IPS DF 4.7 (cell line): Measurements from ENCODE around the gene GPR179.

Source experiments
- DNase-seq: peaks from one replicate; pipeline ENCODE4 v3.0.0-alpha.2; 2013; ENCODE audit warnings: low spot score; ENCODE audit errors: extremely low read depth

GPR179 gene

GRCh38 chr17:38349097-38349730 is 5.5 kb upstream of the GPR179 start:
- DNase-seq = peak; percentile 68

GRCh38 chr17:38345743-38346142 is 2.0 kb upstream of the GPR179 start:
- DNase-seq = no peak

DNA sequence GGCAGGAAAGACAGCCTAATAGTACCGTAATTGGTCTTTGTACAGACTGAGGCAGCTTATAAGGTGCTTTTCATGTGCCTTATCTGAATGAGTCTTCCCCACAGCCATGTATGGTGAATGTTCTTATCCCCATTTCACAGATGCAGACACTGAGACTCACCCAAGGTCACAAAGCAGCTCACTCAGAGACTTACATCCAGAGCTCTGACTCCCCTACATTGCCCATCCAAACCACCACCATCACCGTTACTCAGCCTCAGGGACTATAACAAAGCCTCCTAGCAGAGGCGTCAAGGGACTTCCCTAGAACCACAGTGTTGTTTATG is 627 bp upstream of the GPR179 start:
- no peak for DNase-seq

- no peak for DNase-seq
Observed at GRCh38 chr17:38342886-38343607, 709 bp downstream of the GPR179 start.

GRCh38 chr17:38341035-38341721 is 2.6 kb downstream of the GPR179 start:
- DNase-seq = no peak

GRCh38 chr17:38339891-38340290 is 3.9 kb downstream of the GPR179 start:
- no peak for DNase-seq

DNA sequence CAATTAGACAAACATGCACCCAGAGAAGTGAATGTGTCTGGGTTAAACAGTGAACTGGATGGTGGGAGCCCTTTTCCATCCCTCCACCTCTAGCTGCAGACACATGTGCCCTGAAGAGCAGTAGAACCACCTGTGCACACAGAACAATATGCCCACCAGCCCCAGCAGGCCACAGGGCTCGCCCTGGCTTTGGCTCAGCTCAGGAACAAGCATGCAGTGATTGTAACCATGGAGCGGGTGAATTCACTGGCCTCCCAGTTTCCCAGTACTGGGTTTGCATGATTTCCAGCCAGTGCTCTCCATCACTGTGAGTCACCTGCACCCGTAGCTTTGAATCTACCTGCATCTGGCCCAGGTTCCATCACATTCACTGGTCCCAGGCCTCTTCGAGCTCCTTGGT is 5.2 kb downstream of the GPR179 start:
- DNase-seq = no peak

GRCh38 chr17:38338053-38338452 is 5.7 kb downstream of the GPR179 start:
- no peak for DNase-seq

DNA sequence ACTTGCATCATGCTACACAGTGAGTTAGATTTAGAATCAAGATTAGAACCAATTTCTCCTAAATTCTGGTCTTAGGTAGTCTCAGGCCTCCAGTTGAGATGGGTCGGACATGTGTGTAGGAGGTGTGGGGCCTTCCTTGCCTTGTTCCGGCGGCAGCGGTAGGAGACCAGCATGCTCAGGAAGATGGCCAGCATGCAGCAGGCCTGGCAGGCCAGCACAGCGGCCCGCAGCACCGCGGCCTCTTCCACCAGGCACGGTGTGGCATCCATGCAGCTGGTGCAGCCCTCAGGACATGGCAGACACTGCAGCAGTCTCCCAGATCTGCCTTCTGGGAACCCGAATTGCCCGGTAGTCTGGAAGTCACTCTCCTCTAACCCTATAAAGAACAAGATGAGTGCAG is 6.9 kb downstream of the GPR179 start:
- DNase-seq = no peak

DNA sequence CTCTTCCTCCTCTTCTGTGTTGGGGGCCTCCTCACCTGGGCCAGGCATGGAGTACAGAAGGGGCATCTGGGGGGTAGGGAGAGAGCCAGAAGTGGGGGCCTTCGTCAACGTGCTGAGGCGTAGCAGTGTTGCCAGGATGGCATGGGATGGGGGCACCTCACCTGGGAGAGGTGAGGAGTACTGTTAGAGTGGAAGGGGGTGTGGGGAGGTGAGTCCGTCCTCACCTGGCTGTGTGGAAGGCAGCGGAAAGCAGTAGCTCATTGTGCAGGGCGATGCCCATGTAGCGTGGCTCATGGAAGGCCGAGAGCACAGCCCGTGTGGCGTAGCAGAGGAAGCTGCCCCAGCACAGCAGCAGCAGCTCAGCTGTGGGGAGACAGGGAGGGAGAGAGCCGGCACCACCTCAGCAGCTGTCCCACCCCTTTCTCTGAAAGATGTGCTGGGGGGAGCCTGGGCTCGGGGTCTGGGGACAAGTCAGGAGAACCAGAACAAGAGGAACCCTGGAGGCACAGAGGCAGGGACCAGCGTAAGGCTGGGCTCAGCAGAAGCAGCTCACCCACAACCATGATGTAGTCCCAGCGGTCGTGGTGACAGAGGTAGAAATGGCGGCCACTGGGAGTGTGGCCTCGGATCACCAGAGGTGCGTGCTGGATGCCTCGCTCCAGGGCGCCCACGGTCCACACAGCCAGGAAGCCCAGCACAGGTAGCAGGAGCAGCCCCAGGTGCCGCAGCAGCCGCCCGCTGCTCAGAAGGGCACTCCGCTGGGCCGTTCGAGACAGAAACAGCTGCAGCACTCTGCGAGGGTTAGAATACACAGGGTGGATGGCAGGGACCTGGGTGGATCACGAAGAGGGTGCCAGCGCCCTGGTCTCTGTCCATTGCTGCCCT is 9.0 kb downstream of the GPR179 start:
- no peak for DNase-seq

DNA sequence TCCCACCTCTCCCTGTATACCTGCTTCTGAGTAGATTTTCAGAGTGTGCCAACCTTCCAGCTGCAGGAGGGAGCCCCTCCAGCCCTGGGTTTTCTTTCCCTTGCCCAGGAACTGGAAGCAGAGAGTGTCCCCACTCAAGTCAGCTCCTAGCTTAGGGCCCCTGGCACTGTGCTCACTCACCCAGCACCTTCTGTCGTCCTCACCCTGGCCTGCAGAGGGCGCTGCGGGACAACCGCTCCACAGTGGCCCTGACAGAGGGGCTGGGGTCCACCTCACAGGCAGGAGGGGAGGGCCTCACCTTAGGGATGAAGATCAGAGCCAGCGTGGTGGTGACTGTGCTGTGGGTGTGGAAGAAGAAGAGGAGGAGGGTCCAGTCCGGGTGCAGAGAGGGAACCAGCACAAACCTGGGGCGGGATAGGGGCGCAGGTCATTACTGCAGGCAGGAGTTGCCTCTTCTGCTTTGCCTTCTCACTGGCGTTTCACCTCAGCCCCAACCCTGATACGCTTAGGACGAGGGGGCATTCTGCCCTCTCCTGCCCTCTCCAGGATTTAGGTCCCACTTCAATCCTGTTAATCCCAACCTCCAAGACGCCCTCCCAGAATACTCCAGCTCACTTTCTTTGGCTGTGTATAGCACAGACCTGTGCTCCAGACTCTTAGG is 10.0 kb downstream of the GPR179 start:
- no peak for DNase-seq

GRCh38 chr17:38332735-38333134 is 11.0 kb downstream of the GPR179 start:
- no peak for DNase-seq

GRCh38 chr17:38330941-38331411 is 12.8 kb downstream of the GPR179 start:
- no peak for DNase-seq

DNA sequence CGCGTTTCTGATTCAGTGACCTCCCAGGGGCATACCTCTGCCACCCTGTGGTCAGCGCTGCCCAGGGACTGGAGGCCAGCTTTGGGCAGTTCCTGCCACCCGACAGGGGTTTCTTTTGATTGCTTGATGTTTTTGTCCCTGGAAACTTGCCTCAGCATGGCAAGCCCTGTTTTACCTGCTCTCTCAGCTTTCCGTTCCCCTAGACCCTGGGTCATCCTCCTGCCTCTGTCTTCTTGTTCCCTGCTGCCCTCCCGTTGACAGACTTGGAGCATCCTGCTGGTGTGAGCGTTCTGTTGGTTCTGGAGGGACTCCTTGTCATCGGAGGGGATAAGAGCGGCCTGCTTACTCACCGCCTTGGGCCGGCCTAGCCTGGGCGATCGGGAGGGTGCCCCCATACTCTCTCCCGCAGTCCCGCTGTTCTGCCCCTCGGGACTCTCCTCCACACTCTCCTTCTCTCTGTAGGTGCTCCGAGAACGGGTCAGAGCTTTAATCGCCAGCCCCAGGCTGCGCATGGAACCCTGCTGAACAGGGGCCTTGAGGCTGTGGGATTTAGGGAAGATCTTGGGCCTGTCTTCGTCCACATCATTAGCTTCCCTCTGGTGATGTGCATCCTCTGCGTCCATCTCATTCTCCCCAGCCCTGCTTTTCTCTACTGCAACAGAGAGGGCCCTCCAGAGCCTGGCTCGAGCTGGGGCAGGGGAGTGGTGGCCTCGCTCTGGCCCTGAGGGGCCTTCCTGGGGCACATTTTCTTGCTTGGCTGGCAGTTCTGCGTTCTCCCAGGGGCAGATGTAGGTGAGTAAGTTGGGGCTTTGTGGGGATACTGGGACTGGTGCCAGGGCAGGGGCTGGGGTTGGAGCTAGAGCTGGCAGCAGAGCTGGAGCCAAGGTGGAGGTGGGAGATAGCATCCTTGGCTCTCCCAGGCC is 13.7 kb downstream of the GPR179 start:
- no peak for DNase-seq

GRCh38 chr17:38329284-38329683 is 14.5 kb downstream of the GPR179 start:
- DNase-seq = no peak

DNA sequence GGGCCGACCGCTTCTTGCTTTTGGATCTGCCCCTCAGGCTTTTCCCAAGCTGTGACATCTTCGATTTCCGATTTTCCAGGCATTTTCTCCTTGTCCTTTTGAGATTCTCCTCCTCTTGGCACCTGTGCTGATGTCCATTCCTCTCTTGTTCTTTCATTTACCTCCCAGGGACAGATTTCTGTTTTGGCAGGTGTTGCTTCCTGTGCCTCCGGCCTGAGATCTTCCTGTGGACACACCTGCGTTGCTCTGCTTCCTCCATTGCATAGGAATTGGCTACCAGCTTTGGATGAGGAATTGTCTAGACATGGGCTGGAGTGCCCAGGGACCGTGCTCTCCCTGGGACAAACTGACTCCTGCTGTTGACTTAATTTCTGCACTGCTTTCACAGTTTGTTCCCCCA is 15.1 kb downstream of the GPR179 start:
- DNase-seq = no peak

- DNase-seq = no peak
Observed at GRCh38 chr17:38327936-38328335, 15.8 kb downstream of the GPR179 start.

DNA sequence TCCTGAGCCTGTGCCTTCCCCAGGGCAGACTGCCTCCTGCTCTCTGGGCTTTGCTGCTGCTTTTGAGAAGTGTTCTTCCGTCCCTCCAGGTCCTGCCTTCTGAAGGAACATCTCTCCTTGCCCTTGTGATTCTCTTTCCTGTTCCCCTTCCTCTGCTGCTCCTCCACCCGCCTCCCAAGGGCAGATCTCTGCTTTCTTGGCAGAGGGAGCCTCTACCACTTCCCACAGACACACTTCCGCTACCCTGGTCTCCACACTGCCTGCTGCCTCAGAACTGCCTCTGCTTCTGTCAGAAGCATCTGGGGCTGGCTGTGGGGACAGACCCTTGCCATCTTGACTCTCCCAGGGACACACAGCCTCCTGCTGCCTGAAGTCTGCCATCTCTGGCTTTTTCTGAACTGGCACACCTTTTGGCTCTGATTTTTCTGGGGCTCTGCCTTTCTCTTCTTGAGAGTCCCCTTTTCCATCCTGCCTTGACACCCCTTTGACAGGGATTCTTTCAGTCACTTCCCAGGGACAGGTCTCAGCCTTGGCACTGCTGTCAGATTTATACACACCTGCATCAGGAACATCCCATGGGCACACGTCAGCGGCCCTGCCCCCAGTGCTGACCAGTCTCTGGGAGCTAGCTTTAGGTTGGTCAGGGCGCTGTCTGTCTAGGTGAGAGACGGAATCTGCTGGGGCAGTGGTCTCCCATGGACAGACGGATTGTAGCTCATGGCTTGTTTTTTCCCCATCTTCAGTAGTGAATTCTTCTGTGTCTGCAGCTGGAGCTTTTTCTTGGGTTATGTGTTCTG is 16.6 kb downstream of the GPR179 start:
- no peak for DNase-seq

DNA sequence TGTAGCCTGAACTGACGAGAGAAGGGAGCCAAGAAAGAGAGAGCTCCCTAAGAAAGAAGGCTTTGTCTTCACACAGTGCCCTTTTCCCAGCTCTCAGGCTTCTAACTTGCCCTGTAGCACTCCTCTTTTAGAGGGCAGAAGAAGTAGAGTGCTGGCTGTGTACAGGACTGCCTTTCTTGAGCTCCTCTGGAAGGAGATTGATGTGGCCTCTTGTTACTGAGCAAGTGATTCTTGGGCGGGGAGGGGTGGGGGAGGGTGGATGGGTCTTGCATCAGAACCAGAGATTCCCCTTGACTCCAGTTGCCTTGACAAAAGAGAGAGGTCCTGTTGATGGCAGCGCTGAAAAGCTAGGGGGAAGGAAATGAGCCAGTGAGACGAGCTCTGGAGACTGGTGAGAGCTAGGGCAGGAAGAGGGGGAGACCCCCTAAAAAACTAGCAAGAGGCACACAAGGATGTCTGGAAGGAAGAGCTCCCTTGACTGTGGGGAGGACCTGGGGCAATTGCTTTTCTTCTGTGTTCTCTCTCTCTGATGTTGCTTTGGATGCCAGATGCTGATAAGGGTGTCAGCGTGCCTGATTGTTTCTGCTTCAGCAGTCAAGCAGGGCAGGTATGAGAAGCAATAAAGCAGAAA is 18.4 kb downstream of the GPR179 start:
- DNase-seq = no peak
